ENCODE data around the gene PIP5K1A. TPM values are rescaled to one million over a fixed set of nuclear protein-coding genes. Genes with fewer than 3 reads are reported as not detected.
A peak's percentile ranks its signal among the peaks of the same experiment; 100 is the strongest.

Gene PIP5K1A, protein sequence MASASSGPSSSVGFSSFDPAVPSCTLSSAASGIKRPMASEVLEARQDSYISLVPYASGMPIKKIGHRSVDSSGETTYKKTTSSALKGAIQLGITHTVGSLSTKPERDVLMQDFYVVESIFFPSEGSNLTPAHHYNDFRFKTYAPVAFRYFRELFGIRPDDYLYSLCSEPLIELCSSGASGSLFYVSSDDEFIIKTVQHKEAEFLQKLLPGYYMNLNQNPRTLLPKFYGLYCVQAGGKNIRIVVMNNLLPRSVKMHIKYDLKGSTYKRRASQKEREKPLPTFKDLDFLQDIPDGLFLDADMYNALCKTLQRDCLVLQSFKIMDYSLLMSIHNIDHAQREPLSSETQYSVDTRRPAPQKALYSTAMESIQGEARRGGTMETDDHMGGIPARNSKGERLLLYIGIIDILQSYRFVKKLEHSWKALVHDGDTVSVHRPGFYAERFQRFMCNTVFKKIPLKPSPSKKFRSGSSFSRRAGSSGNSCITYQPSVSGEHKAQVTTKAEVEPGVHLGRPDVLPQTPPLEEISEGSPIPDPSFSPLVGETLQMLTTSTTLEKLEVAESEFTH
- total RNA-seq: 10 to 100 TPM; 63.1 to 66.1 TPM

DNA sequence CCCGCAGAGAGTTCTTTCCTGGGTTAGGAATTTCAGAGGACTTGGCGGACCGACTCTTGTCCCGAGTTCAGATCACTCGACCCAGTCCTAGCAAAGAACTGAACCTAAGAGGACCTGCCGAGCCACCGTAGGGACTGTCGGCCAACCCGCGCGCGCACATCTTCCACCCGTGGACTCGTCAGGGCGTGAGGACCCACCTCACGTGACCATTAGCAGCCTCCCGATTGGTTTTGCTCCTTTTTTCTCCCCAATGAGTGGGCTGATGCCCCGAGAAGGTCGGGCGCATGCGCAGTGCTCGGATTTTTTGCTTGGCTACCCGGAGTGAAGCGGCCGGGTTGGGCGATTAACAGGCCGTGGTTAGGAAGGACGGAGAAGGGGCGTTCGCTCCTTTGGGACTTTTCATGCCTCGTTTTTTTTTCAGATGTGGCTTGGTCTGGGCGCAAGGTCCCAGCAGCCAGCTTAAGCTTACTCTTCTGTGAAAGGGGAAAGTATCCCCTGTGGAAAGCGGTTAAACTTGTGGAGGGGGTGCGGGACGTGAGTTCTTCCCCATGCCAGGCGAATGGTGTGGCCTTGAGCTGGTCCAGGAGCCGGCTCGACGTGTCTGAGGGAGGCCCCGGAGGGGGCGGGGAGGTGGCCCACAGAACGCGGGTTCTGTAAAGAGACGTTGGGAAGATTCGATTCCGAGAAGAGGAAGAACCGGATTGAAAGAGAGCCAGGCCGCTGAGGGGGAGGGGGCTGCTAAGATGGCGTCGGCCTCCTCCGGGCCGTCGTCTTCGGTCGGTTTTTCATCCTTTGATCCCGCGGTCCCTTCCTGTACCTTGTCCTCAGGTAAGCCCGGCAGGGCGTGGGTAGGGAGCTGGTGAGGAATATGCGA lies at the start of gene PIP5K1A:
Gene PIP5K1A, plus strand, starts transcription at position 299 of the 874 bp plus-strand sequence. Its CDS starts 445 bp downstream, at position 744.
- Mint-ChIP-seq H3K36me3 (ENCODE audit: low read depth) (peaks cover 29% of the 10 kb centered on the region), H3K27me3 (no peaks in the 10 kb centered on the region), H3K4me1 (ENCODE audit: low read depth) (peaks cover 33% of the 10 kb centered on the region), H3K27ac (peak within 1 kb of the TSS; percentile 98), H3K9me3 (no peaks in the 10 kb centered on the region), H3K4me3 (peak within 1 kb of the TSS; percentile 98)
- TF ChIP-seq, protein P1, sequence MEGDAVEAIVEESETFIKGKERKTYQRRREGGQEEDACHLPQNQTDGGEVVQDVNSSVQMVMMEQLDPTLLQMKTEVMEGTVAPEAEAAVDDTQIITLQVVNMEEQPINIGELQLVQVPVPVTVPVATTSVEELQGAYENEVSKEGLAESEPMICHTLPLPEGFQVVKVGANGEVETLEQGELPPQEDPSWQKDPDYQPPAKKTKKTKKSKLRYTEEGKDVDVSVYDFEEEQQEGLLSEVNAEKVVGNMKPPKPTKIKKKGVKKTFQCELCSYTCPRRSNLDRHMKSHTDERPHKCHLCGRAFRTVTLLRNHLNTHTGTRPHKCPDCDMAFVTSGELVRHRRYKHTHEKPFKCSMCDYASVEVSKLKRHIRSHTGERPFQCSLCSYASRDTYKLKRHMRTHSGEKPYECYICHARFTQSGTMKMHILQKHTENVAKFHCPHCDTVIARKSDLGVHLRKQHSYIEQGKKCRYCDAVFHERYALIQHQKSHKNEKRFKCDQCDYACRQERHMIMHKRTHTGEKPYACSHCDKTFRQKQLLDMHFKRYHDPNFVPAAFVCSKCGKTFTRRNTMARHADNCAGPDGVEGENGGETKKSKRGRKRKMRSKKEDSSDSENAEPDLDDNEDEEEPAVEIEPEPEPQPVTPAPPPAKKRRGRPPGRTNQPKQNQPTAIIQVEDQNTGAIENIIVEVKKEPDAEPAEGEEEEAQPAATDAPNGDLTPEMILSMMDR (IDR thresholded peaks at IDR 0.05): no peak
- ChIA-PET POLR2A (interaction anchor here (0.6 to 1.8 kb wide), 10 partner anchors 9 to 128 kb away, joined by 3 to 11 read pairs (median 5); partner anchors contain the start of genes GABPB2, LYSMD1, PSMD4 and SCNM1), CTCF (interaction anchor here (0.8 to 1.8 kb wide), 4 partner anchors 41 to 99 kb away, joined by 3 to 8 read pairs (median 4); partner anchors contain the start of gene PSMD4)
- ATAC-seq: peak; percentile 86
- intact Hi-C loops (cut with micrococcal nuclease): loop anchor here (5.0 kb wide), 2 partner anchors 54 to 144 kb away; partner anchors contain the start of gene PSMD4
- DNase-seq: peak; percentile 99

DNA sequence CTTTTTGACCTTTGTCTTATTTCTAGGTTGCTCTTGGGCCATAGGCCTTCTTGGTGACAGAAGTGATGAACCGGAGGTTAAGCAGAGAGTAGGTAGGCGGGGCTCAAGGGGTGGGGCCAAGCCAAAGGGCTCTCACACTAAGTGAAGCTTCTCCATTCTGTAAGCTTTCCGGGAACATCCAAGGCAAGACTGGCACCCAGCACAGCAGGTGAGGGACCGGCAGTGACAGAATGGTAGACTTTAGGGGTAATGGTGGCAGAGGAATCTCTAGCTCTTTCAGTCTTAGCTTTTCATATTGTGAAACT lies 41.9 kb upstream of the PIP5K1A start, which contains the start of gene TNFAIP8L2:
Gene TNFAIP8L2, plus strand, starts transcription at position 135 of the 305 bp plus-strand sequence. CDS start 2,049 bp downstream, outside the sequence.
- Mint-ChIP-seq H3K27me3 (no peaks in the 10 kb centered on the region), H3K4me1 (ENCODE audit: low read depth) (peaks cover 41% of the 10 kb centered on the region), H3K9me3 (no peaks in the 10 kb centered on the region), H3K4me3 (peak within 1 kb of the TSS; percentile 97), H3K27ac (peak within 1 kb of the TSS; percentile 98), H3K36me3 (ENCODE audit: low read depth) (peaks cover 44% of the 10 kb centered on the region)
- TF ChIP-seq, protein P1 (IDR thresholded peaks at IDR 0.05): no peak
- ChIA-PET POLR2A (interaction anchor here (0.6 to 3.9 kb wide), 14 partner anchors 10 to 180 kb away, joined by 3 to 21 read pairs (median 4); partner anchors contain the start of genes C1orf56, CDC42SE1, GABPB2 and LYSMD1), CTCF (interaction anchor here (0.5 to 9.7 kb wide), 33 partner anchors 9 to 200 kb away, joined by 3 to 298 read pairs (median 5); partner anchors contain the start of genes C1orf56, GABPB2, MINDY1 and MLLT11)
- DNase-seq (peak; percentile 93), ATAC-seq (peak; percentile 82)
- intact Hi-C loops (cut with micrococcal nuclease): loop anchor here (1.0 to 5.0 kb wide), 3 partner anchors 9 to 149 kb away; partner anchors contain the start of genes LYSMD1, MINDY1 and PRUNE1

DNA sequence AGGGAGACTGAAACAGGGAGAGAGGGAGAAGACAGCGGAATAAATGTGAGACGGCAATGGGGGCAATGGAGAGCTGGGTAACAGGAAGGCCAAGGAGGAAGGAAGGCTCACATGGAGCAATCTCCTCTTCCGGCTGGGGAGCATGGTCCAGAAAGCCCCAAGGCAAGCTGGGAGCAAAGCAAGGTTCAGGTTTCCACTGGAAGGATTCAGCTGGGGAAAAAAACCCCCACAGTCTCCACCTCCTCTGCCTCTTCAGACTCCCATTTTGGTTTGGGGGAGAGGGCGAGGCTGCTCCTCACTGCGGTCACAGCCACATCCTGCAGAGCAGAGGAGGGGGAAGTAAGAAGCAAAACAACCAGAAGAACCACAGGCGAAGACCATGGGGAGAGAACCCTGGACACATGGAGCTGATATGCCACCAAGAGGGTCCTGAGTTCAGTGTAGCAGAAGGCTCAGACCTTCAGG lies 41.3 kb upstream of the PIP5K1A start:
- peak overlapping the region; percentile 97 for H3K4me3 Mint-ChIP-seq
- H3K9me3 Mint-ChIP-seq: no peaks in the 10 kb centered on the region
- ATAC-seq (peak; percentile 31), DNase-seq (peak; percentile 85)
- CTCF ChIA-PET: interaction anchor here (0.5 to 9.7 kb wide), 34 partner anchors 8 to 200 kb away, joined by 3 to 298 read pairs (median 4); partner anchors contain the start of genes C1orf56, GABPB2, MINDY1 and MLLT11
- H3K36me3 Mint-ChIP-seq (ENCODE audit: low read depth): peaks cover 51% of the 10 kb centered on the region
- H3K27ac Mint-ChIP-seq: peak overlapping the region; percentile 98
- H3K27me3 Mint-ChIP-seq: no peaks in the 10 kb centered on the region
- POLR2A ChIA-PET: interaction anchor here (0.6 to 3.9 kb wide), 17 partner anchors 9 to 181 kb away, joined by 3 to 21 read pairs (median 4); partner anchors contain the start of genes C1orf56, CDC42SE1, GABPB2 and LYSMD1
- intact Hi-C loops (cut with micrococcal nuclease): loop anchor here (5.0 kb wide), 1 partner anchor 150 kb away; the partner anchor contains the start of genes MINDY1 and PRUNE1
- TF ChIP-seq, protein P1 (IDR thresholded peaks at IDR 0.05): no peak
- H3K4me1 Mint-ChIP-seq (ENCODE audit: low read depth): peaks cover 47% of the 10 kb centered on the region

DNA sequence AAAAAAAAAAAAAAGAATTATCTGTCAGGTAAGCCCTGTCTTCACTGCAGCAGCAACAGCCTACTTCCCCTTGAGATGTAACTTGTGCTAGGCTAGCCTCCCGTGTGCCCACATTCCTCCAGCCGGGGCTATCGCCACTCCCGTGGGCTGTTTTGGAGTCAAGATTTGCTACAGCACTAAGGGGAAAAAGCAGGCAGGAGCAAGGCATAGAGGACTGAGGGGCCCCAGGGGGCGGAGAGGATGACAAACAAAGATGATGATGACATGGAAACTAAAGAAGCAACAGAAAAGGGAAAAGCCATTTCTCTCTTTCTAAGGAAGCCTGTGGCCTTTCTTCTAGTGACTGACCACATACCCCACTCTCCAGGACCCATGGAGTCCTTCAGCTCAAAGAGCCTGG lies 40.0 kb upstream of the PIP5K1A start:
- ChIA-PET POLR2A (interaction anchor here (0.6 to 3.9 kb wide), 9 partner anchors 8 to 98 kb away, joined by 3 to 21 read pairs (median 5); partner anchors contain the start of genes CDC42SE1, GABPB2, LYSMD1 and MLLT11), CTCF (interaction anchor here (0.7 to 9.7 kb wide), 6 partner anchors 9 to 134 kb away, joined by 3 to 298 read pairs (median 8); partner anchors contain the start of genes GABPB2 and SCNM1)
- TF ChIP-seq, protein P1 (IDR thresholded peaks at IDR 0.05): no peak
- Mint-ChIP-seq H3K27me3 (no peaks in the 10 kb centered on the region), H3K9me3 (no peaks in the 10 kb centered on the region), H3K4me3 (peak overlapping the region; percentile 97), H3K36me3 (ENCODE audit: low read depth) (peaks cover 51% of the 10 kb centered on the region), H3K4me1 (ENCODE audit: low read depth) (peaks cover 56% of the 10 kb centered on the region), H3K27ac (peak overlapping the region; percentile 98)
- intact Hi-C loops (cut with micrococcal nuclease): loop anchor here (5.0 kb wide), 1 partner anchor 151 kb away; the partner anchor contains the start of genes MINDY1 and PRUNE1
- DNase-seq (peak; percentile 88), ATAC-seq (peak; percentile 21)
